Kidney (tissue), 14 donors: ENCODE results near the gene TEX26. TPM values are rescaled to one million over a fixed set of nuclear protein-coding genes. Genes with fewer than 3 reads are reported as not detected.

ENCODE experiments used
- DNase-seq, 5 donors: peaks; one replicate each; pipeline ENCODE4 v3.0.0-alpha.2; 2013 to 2020
- FAIRE-seq: peaks from 2 replicates; lab custom pipeline; 2012; peaks lifted over from hg19 to GRCh38; lab: Jason Lieb, UNC
- H3K27ac ChIP-seq, 2 donors: one replicate each; pipeline ENCODE4 v1.7.0; 2013; ENCODE audit warnings: low read depth in 2 of 2, low read length in 2 of 2, inconsistent platforms in 1 of 2
- H3K27me3 ChIP-seq: one replicate; pipeline ENCODE4 v1.7.1; 2013; ENCODE audit warnings: low read length, inconsistent platforms; ENCODE audit not compliant: control insufficient read depth, insufficient read depth
- H3K36me3 ChIP-seq, 3 donors: one replicate each; pipeline versions ENCODE4 v1.7.0 to v1.7.1; 2013; ENCODE audit warnings: low read length in 3 of 3, control low read depth in 1 of 3, inconsistent platforms in 1 of 3; ENCODE audit not compliant: insufficient read depth in 3 of 3, control insufficient read depth in 2 of 3
- H3K4me1 ChIP-seq, 3 donors: one replicate each; pipeline versions ENCODE4 v1.7.0 to v1.7.1; 2013; ENCODE audit warnings: low read length in 3 of 3, inconsistent platforms in 1 of 3, low read depth in 1 of 3; ENCODE audit not compliant: control insufficient read depth in 2 of 3, insufficient read depth in 2 of 3
- H3K4me3 ChIP-seq, 3 donors: one replicate each; pipeline versions ENCODE4 v1.7.0 to v1.8.1; 2013; ENCODE audit warnings: low read length in 3 of 3, control low read depth in 1 of 3, inconsistent platforms in 1 of 3
- H3K9ac ChIP-seq, 3 donors: one replicate each; pipeline versions ENCODE4 v1.7.0 to v1.7.1; 2013; ENCODE audit warnings: low read length in 3 of 3, control low read depth in 1 of 3, inconsistent platforms in 1 of 3
- H3K9me3 ChIP-seq, 3 donors: one replicate each; pipeline versions ENCODE4 v1.7.0 to v1.7.1; 2013; ENCODE audit warnings: low read length in 3 of 3, control low read depth in 1 of 3, inconsistent platforms in 1 of 3; ENCODE audit not compliant: control insufficient read depth in 2 of 3, insufficient read depth in 1 of 3
- intact Hi-C: fragments of 100-400 bp; cut with DNase I; formaldehyde crosslinking; loops from one replicate; pipeline ENCODE4 v1.11.1; 2022
- polyA plus RNA-seq: library from polyadenylated mRNA; stranded (reverse); fragments of 350-450 nt; fragmentation: Illumina TruSeq; extraction: RNeasy Lipid Tissue Mini Kit (QIAGEN cat#74804); gene quantifications from one replicate; pipeline ENCODE4 v1.2.3, GENCODE V29; 2014; ENCODE audit warnings: low read depth, low replicate concordance; ENCODE audit not compliant: insufficient read depth
- total RNA-seq: library from RNA; stranded (reverse); fragmentation: NEBNext Ultra II Directional; extraction: Animal tissue kit (Norgen Biotek cat#: 25700); gene quantifications from one replicate; pipeline ENCODE4 v1.2.1, GENCODE V29; 2021
- TF ChIP-seq, protein P1 (sequence below): IDR thresholded peaks from 3 replicates; pipeline ENCODE4 v1.5.1; 2012; ENCODE audit warnings: mild to moderate bottlenecking, moderate library complexity, borderline replicate concordance; ENCODE audit not compliant: insufficient read depth; ENCODE audit errors: extremely low read depth
- donor health status: control.
- donor health status: control.
- donor health status: control.
- donor health status: control.
- donor health status: control.
- donor health status: DM: yes; HTN: yes; CAD: no.
- donor health status: Normal renal cell carcinoma (clear cell type).

TEX26 gene
- total and polyA plus RNA-seq, 2 donors from 2014 or later, result not detected

DNA sequence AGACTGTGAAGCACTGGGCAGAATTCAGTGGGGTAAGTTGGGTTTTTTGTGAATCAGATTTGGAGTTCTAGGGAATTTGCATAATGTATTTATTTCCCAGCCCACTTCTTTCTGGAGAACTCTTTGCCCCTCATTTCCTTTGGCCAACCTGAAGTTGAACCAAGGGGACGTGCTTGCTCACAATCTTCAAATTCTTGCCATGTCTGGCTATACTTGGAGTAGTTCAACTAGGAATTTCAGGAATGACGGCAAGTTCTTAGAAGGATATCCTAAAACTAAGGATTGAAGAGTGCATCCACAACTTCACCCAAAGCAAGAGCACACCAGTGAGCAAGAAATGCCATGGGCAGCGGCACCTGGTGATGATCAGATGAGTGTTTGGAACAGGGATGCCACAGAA is 88.5 kb downstream of the TEX26 start:
- intact Hi-C loops, result no loop called here
- H3K36me3 ChIP-seq, result no peaks in the 10 kb centered on the region
- TF ChIP-seq, protein P1, sequence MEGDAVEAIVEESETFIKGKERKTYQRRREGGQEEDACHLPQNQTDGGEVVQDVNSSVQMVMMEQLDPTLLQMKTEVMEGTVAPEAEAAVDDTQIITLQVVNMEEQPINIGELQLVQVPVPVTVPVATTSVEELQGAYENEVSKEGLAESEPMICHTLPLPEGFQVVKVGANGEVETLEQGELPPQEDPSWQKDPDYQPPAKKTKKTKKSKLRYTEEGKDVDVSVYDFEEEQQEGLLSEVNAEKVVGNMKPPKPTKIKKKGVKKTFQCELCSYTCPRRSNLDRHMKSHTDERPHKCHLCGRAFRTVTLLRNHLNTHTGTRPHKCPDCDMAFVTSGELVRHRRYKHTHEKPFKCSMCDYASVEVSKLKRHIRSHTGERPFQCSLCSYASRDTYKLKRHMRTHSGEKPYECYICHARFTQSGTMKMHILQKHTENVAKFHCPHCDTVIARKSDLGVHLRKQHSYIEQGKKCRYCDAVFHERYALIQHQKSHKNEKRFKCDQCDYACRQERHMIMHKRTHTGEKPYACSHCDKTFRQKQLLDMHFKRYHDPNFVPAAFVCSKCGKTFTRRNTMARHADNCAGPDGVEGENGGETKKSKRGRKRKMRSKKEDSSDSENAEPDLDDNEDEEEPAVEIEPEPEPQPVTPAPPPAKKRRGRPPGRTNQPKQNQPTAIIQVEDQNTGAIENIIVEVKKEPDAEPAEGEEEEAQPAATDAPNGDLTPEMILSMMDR, result no peak

DNA sequence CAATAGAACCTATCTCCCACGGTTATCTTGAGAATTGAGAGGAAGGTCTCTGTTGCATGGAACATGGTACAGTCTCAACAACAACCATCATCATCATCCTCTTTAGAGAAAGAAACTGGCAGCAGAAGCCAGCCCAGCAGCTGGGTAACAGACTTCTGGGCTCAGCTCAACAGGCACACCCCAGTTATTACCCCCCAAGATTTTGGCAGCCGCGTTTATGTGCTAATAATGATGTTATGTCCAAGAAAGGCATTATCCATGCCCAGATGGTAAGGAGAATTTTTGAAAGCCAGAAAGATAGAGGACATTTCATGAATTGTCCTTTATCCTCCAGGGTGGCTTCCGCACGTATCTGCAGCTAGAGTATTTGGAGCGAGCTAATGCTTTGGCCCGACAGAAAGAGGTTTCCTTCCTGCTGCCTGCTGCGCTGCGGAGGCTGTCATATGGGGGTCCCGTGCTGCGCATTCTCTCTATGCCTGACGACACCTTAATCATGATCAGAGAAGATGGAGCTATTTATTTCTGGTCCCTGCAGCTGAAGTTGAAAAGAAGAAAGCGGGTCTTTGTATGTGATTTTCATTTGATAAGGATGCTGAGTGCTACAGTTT is 89.9 kb downstream of the TEX26 start:
- Histone ChIP-seq H3K9ac (no peak overlapping the region), H3K9me3 (no peaks in the 10 kb centered on the region), H3K4me3 (no peak overlapping the region), H3K4me1 (no peaks in the 10 kb centered on the region), H3K27me3 (no peaks in the 10 kb centered on the region), H3K27ac (no peak overlapping the region), H3K36me3 (no peaks in the 10 kb centered on the region)
- intact Hi-C loops, result no loop called here
- TF ChIP-seq, protein P1, result no peak
- DNase-seq, result no peak
- no peak for FAIRE-seq

More for the DNA sequence above, 88.5 kb downstream of the TEX26 start:
- H3K9ac ChIP-seq, result no peak overlapping the region
- no peaks in the 10 kb centered on the region for H3K27me3 ChIP-seq
- H3K4me1 ChIP-seq, result no peaks in the 10 kb centered on the region
- DNase-seq (no peak), FAIRE-seq (no peak)
- H3K9me3 ChIP-seq, result no peaks in the 10 kb centered on the region
- H3K27ac ChIP-seq, result no peak overlapping the region
- H3K4me3 ChIP-seq, result no peak overlapping the region

DNA sequence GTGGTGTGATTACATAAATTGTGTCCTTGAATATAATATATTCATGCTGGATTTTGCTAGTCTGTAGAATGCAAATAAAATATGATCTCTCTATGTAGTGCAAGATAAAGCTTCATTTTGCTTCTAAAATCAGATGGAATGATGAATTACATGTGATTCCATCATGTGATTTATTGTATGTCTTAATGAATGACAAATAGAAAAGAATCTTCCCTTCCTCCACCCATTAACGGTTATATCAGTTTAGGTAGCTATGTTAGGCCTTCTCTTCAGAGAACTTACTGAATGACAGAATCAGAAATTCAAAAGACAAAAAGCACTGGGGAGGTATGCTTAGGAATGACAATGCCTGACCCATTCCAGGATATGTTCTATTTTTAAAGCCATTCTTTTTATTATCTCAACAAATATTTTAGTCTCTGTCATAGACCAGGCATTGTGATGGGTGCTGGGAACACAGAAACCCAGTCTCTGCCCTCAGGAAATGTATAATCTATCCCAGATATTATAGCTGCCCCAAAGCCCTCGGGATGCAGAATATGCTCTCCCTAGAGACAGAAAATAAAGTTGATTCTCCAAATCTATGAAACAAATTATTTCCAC is 90.6 kb downstream of the TEX26 start:
- H3K27me3 ChIP-seq, result no peaks in the 10 kb centered on the region
- FAIRE-seq (no peak), DNase-seq (no peak)
- no peaks in the 10 kb centered on the region for H3K36me3 ChIP-seq
- no peak overlapping the region for H3K9ac ChIP-seq
- TF ChIP-seq, protein P1, result no peak
- H3K9me3 ChIP-seq, result no peaks in the 10 kb centered on the region
- no peak overlapping the region for H3K4me3 ChIP-seq
- H3K27ac ChIP-seq, result no peak overlapping the region
- intact Hi-C loops, result no loop called here
- no peaks in the 10 kb centered on the region for H3K4me1 ChIP-seq

Other genes with a start within 250 kb of the TEX26 start
- 25.0 TPM for gene ALOX5AP, start 197.1 kb upstream of the TEX26 start, total RNA-seq
- gene ALOX5AP, start 197.1 kb upstream of the TEX26 start, polyA plus RNA-seq, result 15.4 TPM
- gene MEDAG, start 26.4 kb upstream of the TEX26 start, total RNA-seq, result 12.1 TPM
- gene MEDAG, start 26.4 kb upstream of the TEX26 start, polyA plus RNA-seq, result 1.0 TPM
- 46.2 TPM for gene HSPH1, start 229.2 kb downstream of the TEX26 start, total RNA-seq
- 66.2 TPM for gene HSPH1, start 229.2 kb downstream of the TEX26 start, polyA plus RNA-seq